ENCODE results near the gene GALE. TPM values are rescaled to one million over a fixed set of nuclear protein-coding genes. Genes with fewer than 3 reads are reported as not detected.

Gene GALE
- total and polyA plus RNA-seq, 2 donors: 11.2 to 20.2 TPM

Other genes starting within 250 kb of the GALE start
- gene ID3, start 241.3 kb downstream of the GALE start, total RNA-seq: 152 TPM
- 299 TPM for gene ID3, start 241.3 kb downstream of the GALE start, polyA plus RNA-seq
- 959 TPM for gene RPL11, start 108.9 kb downstream of the GALE start, total RNA-seq
- 2,380 TPM for gene RPL11, start 108.9 kb downstream of the GALE start, polyA plus RNA-seq
- gene ELOA, start 57.3 kb downstream of the GALE start, total RNA-seq: 17.3 TPM
- 21.5 TPM for gene ELOA, start 57.3 kb downstream of the GALE start, polyA plus RNA-seq
- gene PITHD1, start 22.3 kb downstream of the GALE start, total RNA-seq: 43.6 TPM
- gene PITHD1, start 22.3 kb downstream of the GALE start, polyA plus RNA-seq: 49.2 TPM
- gene LYPLA2, start 9.6 kb downstream of the GALE start, total RNA-seq: 15.8 TPM
- gene LYPLA2, start 9.6 kb downstream of the GALE start, polyA plus RNA-seq: 40.6 TPM
- gene HMGCL, start 24.7 kb upstream of the GALE start, total RNA-seq: 29.3 TPM
- gene HMGCL, start 24.7 kb upstream of the GALE start, polyA plus RNA-seq: 42.3 TPM
- gene FUCA1, start 67.5 kb upstream of the GALE start, total RNA-seq: 34.9 TPM
- 37.0 TPM for gene FUCA1, start 67.5 kb upstream of the GALE start, polyA plus RNA-seq
- 0.11 TPM for gene CNR2, start 112.6 kb upstream of the GALE start, total RNA-seq
- not detected for gene CNR2, start 112.6 kb upstream of the GALE start, polyA plus RNA-seq
- 156 TPM for gene PNRC2, start 159.1 kb upstream of the GALE start, total RNA-seq
- gene PNRC2, start 159.1 kb upstream of the GALE start, polyA plus RNA-seq: 94.0 TPM
- 155 TPM for gene SRSF10, start 179.6 kb upstream of the GALE start, total RNA-seq
- 50.7 TPM for gene SRSF10, start 179.6 kb upstream of the GALE start, polyA plus RNA-seq